Measurements from ENCODE around the gene RPN2.

The RPN2 gene

GRCh38 chr20:37240337-37241067 is 61.4 kb downstream of the RPN2 start:
- Mint-ChIP-seq H3K27me3 (ENCODE audit: low read depth, poor library complexity) (no peaks in the 10 kb centered on the region), H3K27ac (peak overlapping the region; percentile 52), H3K36me3 (ENCODE audit: low read depth) (peaks cover 70% of the 10 kb centered on the region), H3K9me3 (no peaks in the 10 kb centered on the region), H3K4me3 (no peak overlapping the region), H3K4me1 (peaks cover 15% of the 10 kb centered on the region)
- DNase-seq: no peak
- TF ChIP-seq CTCF (IDR thresholded peaks at IDR 0.05): no peak

GRCh38 chr20:37242503-37242902 is 63.4 kb downstream of the RPN2 start:
- no peak for TF ChIP-seq CTCF (IDR thresholded peaks at IDR 0.05)
- peaks cover 51% of the 10 kb centered on the region for H3K36me3 Mint-ChIP-seq (ENCODE audit: low read depth)
- no peaks in the 10 kb centered on the region for H3K27me3 Mint-ChIP-seq (ENCODE audit: low read depth, poor library complexity)
- H3K9me3 Mint-ChIP-seq: no peaks in the 10 kb centered on the region
- no peak overlapping the region for H3K4me3 Mint-ChIP-seq
- H3K4me1 Mint-ChIP-seq: peaks cover 15% of the 10 kb centered on the region
- DNase-seq: no peak
- H3K27ac Mint-ChIP-seq: no peak overlapping the region

- Mint-ChIP-seq H3K27ac (peak overlapping the region; percentile 97), H3K4me3 (no peak overlapping the region), H3K9me3 (no peaks in the 10 kb centered on the region), H3K27me3 (ENCODE audit: low read depth, poor library complexity) (no peaks in the 10 kb centered on the region), H3K4me1 (peaks cover 12% of the 10 kb centered on the region), H3K36me3 (ENCODE audit: low read depth) (peaks cover 50% of the 10 kb centered on the region)
- DNase-seq: no peak
- peak; percentile 16 for TF ChIP-seq CTCF (IDR thresholded peaks at IDR 0.05)
Measured at GRCh38 chr20:37243076-37243936, 64.2 kb downstream of the RPN2 start.

GRCh38 chr20:37243937-37244571 is 64.9 kb downstream of the RPN2 start:
- Mint-ChIP-seq H3K36me3 (ENCODE audit: low read depth) (peaks cover 48% of the 10 kb centered on the region), H3K9me3 (no peaks in the 10 kb centered on the region), H3K27ac (peak overlapping the region; percentile 97), H3K4me3 (no peak overlapping the region), H3K27me3 (ENCODE audit: low read depth, poor library complexity) (no peaks in the 10 kb centered on the region), H3K4me1 (peaks cover 10% of the 10 kb centered on the region)
- no peak for TF ChIP-seq CTCF (IDR thresholded peaks at IDR 0.05)
- no peak for DNase-seq

DNA sequence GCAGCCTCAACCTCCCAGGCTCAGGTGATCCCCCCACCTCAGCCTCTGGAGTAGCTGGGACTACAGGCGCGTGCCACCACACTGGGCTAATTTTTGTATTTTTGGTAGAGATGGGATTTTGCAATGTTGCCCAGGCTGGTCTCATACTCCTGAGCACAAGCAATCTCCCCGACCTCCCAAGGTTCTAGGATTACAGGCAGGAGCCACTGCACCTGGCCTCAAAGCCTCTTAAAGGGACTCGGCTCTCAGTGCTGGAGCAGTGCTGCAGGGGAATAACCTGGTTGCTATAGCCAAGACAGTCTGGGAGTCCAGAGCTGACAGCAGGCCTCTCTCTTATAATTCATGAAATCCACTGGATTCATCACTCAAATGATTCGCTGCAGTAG is 65.4 kb downstream of the RPN2 start:
- DNase-seq: no peak
- TF ChIP-seq CTCF (IDR thresholded peaks at IDR 0.05): no peak
- peaks cover 44% of the 10 kb centered on the region for H3K36me3 Mint-ChIP-seq (ENCODE audit: low read depth)
- peaks cover 10% of the 10 kb centered on the region for H3K4me1 Mint-ChIP-seq
- H3K9me3 Mint-ChIP-seq: no peaks in the 10 kb centered on the region
- no peak overlapping the region for H3K4me3 Mint-ChIP-seq
- H3K27ac Mint-ChIP-seq: no peak overlapping the region
- H3K27me3 Mint-ChIP-seq (ENCODE audit: low read depth, poor library complexity): no peaks in the 10 kb centered on the region

Data from nephron progenitor cell (in vitro differentiated cells).